ENCODE measurements around the gene CCDC152. TPM values are rescaled to one million over a fixed set of nuclear protein-coding genes. Genes with fewer than 3 reads are reported as not detected.

The CCDC152 gene
- total and polyA plus RNA-seq, 2 of the 13 experiments (the other 11 are each of a cell fraction or from before 2014, with no cell fraction given), result 0.20 to 0.36 TPM

- 22% methylated on average over 4 of the region's 4 CpGs for WGBS (ENCODE audit: low lambda C conversion rate)
- intact Hi-C loops (cut with micrococcal nuclease; ENCODE audit: unreplicated experiment), result no loop called here
- no peak for FAIRE-seq
Measured at GRCh38 chr5:42718591-42718990, 38.0 kb upstream of the CCDC152 start.

More at GRCh38 chr5:42718591-42718990, 38.0 kb upstream of the CCDC152 start:
- Histone ChIP-seq H3K4me1 (ENCODE audit: insufficient read depth, low read length) (no peaks in the 10 kb centered on the region), H3K27ac (ENCODE audit: extremely low read length, insufficient read depth, low read length) (no peak overlapping the region), H3K4me3 (replicated peaks in 1 of 3; ENCODE audit: insufficient read depth in 1 of 3, low read depth in 2 of 3, low read length in 3 of 3) (no peak overlapping the region), H2AFZ (ENCODE audit: low read length) (no peak overlapping the region), H4K20me1 (ENCODE audit: insufficient read depth, low read length) (no peaks in the 10 kb centered on the region), H3K79me2 (ENCODE audit: insufficient read depth, low read length) (no peaks in the 10 kb centered on the region), H3K9ac (ENCODE audit: insufficient read depth, low read depth, low read length) (no peak overlapping the region), H3K27me3 (ENCODE audit: control insufficient read depth in 1 of 2, insufficient read depth in 2 of 2, low read length in 2 of 2) (no peaks in the 10 kb centered on the region), H3K9me3 (ENCODE audit: low read length) (no peaks in the 10 kb centered on the region), H3K36me3 (replicated peaks in 1 of 2; ENCODE audit: control insufficient read depth in 1 of 2, insufficient read depth in 2 of 2, low read length in 2 of 2) (no peaks in the 10 kb centered on the region), H3K4me2 (ENCODE audit: low read depth, low read length) (no peak overlapping the region)
- POLR2A ChIA-PET, result no interaction called here
- ATAC-seq (no peak), DNase-seq (ENCODE audit: low spot score) (no peak)
- CTCF ChIA-PET (ENCODE audit: low intra/inter-chr PET ratio, low total read pairs), result no interaction called here
- in situ Hi-C loops (cut with HindIII; ENCODE audit: extremely low pct_ligation_motif_present, low pct_unique_long_range_greater_than_20kb), result no loop called here
- BruUV-seq (replicated peaks), result no TSS peak
- TF ChIP-seq AGO1 (IDR thresholded peaks at IDR 0.05; ENCODE audit: low read depth, low read length, poor library complexity, severe bottlenecking), result no peak
- TF ChIP-seq HOXA9 (CRISPR knock-in tag; IDR thresholded peaks at IDR 0.05; ENCODE audit: borderline replicate concordance), result no peak
- TF ChIP-seq, protein P1, sequence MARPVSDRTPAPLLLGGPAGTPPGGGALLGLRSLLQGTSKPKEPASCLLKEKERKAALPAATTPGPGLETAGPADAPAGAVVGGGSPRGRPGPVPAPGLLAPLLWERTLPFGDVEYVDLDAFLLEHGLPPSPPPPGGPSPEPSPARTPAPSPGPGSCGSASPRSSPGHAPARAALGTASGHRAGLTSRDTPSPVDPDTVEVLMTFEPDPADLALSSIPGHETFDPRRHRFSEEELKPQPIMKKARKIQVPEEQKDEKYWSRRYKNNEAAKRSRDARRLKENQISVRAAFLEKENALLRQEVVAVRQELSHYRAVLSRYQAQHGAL (CRISPR knock-in tag; IDR thresholded peaks at IDR 0.05; ENCODE audit: not compliant biosample characterization), result no peak
- no peak for TF ChIP-seq ZNF839 (CRISPR knock-in tag; IDR thresholded peaks at IDR 0.05; ENCODE audit: borderline replicate concordance)
- no peak for TF ChIP-seq ZNF768 (CRISPR knock-in tag; IDR thresholded peaks at IDR 0.05)
- no peak for TF ChIP-seq ELF4 (CRISPR knock-in tag; IDR thresholded peaks at IDR 0.05; ENCODE audit: borderline replicate concordance)
- TF ChIP-seq, protein P2, sequence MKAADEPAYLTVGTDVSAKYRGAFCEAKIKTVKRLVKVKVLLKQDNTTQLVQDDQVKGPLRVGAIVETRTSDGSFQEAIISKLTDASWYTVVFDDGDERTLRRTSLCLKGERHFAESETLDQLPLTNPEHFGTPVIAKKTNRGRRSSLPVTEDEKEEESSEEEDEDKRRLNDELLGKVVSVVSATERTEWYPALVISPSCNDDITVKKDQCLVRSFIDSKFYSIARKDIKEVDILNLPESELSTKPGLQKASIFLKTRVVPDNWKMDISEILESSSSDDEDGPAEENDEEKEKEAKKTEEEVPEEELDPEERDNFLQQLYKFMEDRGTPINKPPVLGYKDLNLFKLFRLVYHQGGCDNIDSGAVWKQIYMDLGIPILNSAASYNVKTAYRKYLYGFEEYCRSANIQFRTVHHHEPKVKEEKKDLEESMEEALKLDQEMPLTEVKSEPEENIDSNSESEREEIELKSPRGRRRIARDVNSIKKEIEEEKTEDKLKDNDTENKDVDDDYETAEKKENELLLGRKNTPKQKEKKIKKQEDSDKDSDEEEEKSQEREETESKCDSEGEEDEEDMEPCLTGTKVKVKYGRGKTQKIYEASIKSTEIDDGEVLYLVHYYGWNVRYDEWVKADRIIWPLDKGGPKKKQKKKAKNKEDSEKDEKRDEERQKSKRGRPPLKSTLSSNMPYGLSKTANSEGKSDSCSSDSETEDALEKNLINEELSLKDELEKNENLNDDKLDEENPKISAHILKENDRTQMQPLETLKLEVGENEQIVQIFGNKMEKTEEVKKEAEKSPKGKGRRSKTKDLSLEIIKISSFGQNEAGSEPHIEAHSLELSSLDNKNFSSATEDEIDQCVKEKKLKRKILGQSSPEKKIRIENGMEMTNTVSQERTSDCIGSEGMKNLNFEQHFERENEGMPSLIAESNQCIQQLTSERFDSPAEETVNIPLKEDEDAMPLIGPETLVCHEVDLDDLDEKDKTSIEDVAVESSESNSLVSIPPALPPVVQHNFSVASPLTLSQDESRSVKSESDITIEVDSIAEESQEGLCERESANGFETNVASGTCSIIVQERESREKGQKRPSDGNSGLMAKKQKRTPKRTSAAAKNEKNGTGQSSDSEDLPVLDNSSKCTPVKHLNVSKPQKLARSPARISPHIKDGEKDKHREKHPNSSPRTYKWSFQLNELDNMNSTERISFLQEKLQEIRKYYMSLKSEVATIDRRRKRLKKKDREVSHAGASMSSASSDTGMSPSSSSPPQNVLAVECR (CRISPR knock-in tag; IDR thresholded peaks at IDR 0.05; ENCODE audit: borderline replicate concordance), result no peak
- no peak for TF ChIP-seq CREBL2 (CRISPR knock-in tag; IDR thresholded peaks at IDR 0.05; ENCODE audit: borderline replicate concordance)
- no peak for TF ChIP-seq ZNF333 (CRISPR knock-in tag; IDR thresholded peaks at IDR 0.05; ENCODE audit: borderline replicate concordance)
- TF ChIP-seq, protein P3, sequence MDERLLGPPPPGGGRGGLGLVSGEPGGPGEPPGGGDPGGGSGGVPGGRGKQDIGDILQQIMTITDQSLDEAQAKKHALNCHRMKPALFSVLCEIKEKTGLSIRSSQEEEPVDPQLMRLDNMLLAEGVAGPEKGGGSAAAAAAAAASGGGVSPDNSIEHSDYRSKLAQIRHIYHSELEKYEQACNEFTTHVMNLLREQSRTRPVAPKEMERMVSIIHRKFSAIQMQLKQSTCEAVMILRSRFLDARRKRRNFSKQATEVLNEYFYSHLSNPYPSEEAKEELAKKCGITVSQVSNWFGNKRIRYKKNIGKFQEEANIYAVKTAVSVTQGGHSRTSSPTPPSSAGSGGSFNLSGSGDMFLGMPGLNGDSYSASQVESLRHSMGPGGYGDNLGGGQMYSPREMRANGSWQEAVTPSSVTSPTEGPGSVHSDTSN (CRISPR knock-in tag; IDR thresholded peaks at IDR 0.05), result no peak
- no peak for TF ChIP-seq HDAC6 (IDR thresholded peaks at IDR 0.05; ENCODE audit: low read depth, low read length)
- TF ChIP-seq, protein P4, sequence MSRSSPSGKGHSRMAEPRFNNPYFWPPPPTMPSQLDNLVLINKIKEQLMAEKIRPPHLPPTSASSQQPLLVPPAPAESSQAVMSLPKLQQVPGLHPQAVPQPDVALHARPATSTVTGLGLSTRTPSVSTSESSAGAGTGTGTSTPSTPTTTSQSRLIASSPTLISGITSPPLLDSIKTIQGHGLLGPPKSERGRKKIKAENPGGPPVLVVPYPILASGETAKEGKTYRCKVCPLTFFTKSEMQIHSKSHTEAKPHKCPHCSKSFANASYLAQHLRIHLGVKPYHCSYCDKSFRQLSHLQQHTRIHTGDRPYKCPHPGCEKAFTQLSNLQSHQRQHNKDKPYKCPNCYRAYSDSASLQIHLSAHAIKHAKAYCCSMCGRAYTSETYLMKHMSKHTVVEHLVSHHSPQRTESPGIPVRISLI (CRISPR knock-in tag; IDR thresholded peaks at IDR 0.05; ENCODE audit: borderline replicate concordance), result no peak
- TF ChIP-seq MTF2 (CRISPR knock-in tag; IDR thresholded peaks at IDR 0.05; ENCODE audit: borderline replicate concordance), result no peak
- no peak for TF ChIP-seq ZNF572 (CRISPR knock-in tag; IDR thresholded peaks at IDR 0.05)
- TF ChIP-seq ZNF496 (CRISPR knock-in tag; IDR thresholded peaks at IDR 0.05; ENCODE audit: insufficient replicate concordance), result no peak
- no peak for TF ChIP-seq PHB2 (IDR thresholded peaks at IDR 0.05; ENCODE audit: partially characterized antibody)
- TF ChIP-seq PAX8 (CRISPR knock-in tag; IDR thresholded peaks at IDR 0.05; ENCODE audit: borderline replicate concordance), result no peak
- TF ChIP-seq ZFP36 (IDR thresholded peaks at IDR 0.05; ENCODE audit: borderline replicate concordance, low read depth, low read length, partially characterized antibody), result no peak

All from HepG2 (cell line).